Measurements from ENCODE around the gene SLC16A7.

GRCh38 chr12:59763835-59764234, 168.0 kb downstream of the SLC16A7 start:
- TF ChIP-seq MAX (IDR thresholded peaks at IDR 0.05; ENCODE audit: low read depth, low read length) (no peak), POLR2A (IDR thresholded peaks at IDR 0.05; ENCODE audit: extremely low read depth, insufficient read length) (no peak), CTCF (IDR thresholded peaks at IDR 0.05; ENCODE audit: low read depth, low read length) (no peak), MYC (IDR thresholded peaks at IDR 0.05; ENCODE audit: low read depth, low read length) (no peak)
